ENCODE data around the gene GSTO2.

DNA sequence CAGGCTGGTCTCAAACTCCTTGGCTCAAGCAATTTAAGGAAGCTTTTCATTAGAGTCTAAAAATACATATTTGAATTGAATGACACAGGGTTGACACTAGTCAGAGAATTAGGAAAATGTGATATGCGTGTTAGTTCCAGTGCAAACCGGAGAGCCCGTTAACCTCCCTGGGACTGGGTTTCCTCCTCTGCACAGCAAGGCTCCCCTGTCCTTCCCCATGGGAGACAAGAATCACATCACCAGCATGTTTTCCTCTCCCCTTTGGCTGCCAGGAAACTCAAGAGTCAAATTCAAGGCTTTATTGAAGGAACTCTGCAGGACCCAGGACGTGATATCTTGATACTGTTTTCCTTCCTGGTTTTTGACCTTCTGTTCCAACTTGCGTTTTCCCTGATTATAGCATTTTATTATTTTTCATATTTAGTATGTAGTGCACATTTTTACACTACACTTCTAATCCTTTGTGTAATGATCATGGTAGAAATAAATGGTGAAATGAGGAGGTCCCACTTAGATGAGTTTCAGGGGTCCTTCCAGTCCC is 24.9 kb downstream of the GSTO2 start:
- no peak for TF ChIP-seq CTCF (IDR thresholded peaks at IDR 0.05; ENCODE audit: low read depth, low read length, poor library complexity, severe bottlenecking)
- no peak for TF ChIP-seq EZH2phosphoT487 (IDR thresholded peaks at IDR 0.05; ENCODE audit: borderline replicate concordance, low read length)

Data from DOHH2 (cell line).